Erythroblast (primary cell): ENCODE data around the gene OR2T33.
"Not testable (repeated sequence)": the region's sequence is repeated elsewhere in the genome, so short reads cannot be mapped to it uniquely, and the experiment has no call there.

Source experiments
- DNase-seq, 2 experiments: peaks; one replicate each; lab custom pipeline; 2025; lab: John Stamatoyannopoulos, UW
- GATA1 ChIP-seq: IDR thresholded peaks from 2 replicates; pipeline ENCODE4 v1.6.1; 2011; ENCODE audit warnings: low read depth, mild to moderate bottlenecking, control low read depth, low read length, moderate library complexity
- POLR2A ChIP-seq: IDR thresholded peaks from 2 replicates; pipeline ENCODE4 v1.6.1; 2011; ENCODE audit warnings: mild to moderate bottlenecking, low read length

Gene OR2T33, protein sequence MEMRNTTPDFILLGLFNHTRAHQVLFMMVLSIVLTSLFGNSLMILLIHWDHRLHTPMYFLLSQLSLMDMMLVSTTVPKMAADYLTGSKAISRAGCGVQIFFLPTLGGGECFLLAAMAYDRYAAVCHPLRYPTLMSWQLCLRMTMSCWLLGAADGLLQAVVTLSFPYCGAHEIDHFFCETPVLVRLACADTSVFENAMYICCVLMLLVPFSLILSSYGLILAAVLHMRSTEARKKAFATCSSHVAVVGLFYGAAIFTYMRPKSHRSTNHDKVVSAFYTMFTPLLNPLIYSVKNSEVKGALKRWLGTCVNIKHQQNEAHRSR

DNA sequence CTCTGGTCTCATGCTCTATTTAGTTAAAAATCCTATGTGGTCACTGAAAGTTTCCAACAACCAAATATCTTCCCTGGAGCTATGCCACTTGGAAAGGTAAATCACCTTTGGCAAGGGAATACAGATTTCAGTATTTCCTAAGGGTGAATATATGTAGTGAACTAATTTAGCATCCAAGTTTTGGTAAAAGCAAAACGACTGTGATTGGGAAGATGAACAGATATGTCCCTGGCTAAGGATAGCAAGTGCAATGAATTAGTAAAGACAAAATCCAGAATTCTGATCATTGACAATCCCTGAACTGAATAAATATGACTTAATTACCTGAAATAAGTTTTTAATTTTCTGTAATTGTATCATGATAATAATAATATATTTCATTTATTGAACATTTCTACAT, at the start of gene OR2T33:
OR2T33 (minus strand) TSS at position 101 of the 400 bp plus-strand sequence. CDS start 4,162 bp downstream, outside the sequence.
- TF ChIP-seq POLR2A (no peak), GATA1 (no peak)
- DNase-seq, result no peak

DNA sequence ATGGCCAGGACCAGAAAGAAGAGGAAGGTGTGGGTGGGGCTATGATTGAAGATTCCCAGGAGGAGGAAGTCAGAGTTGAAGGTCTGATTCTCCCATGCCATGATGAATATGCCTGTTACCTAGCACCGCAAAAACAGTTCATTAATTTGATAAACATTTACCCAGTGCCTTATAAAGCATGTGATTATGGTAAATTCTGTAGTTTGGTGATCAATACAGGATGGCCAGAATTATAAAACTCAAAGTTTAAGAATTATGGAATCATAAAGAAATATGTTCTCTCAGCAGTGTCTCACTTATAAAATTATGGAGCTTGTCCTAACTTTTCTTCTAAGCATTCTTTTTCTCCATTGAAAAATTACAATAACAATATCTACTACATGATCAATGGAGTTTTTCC, 46.7 kb upstream of the OR2T33 start, which contains the start of gene OR2M7:
OR2M7 (minus strand) TSS at position 101 of the 400 bp plus-strand sequence; CDS start at position 101, 0 bp downstream.
- no peak for DNase-seq
- TF ChIP-seq POLR2A, result no peak

DNA sequence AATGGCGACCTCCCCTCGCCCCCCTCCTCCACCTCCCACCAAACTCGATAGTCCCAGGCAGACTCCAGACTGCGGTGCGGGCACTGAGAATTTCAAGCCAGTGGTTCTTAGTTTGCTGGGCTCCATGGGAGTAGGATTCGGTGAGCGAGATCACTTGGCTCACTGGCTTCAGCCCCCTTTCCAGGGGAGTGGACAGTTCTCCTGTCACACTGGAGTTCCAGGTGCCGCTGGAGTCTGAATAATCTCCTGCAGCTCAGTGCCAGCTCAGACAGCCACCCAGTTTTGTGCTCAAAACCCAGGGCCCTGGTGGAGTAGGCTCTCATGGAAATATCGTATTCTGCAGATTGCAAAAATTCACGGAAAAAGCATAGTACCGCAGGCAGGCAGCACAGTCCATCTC, 39.0 kb upstream of the OR2T33 start:
- no peak for DNase-seq
- TF ChIP-seq POLR2A, result no peak
- TF ChIP-seq GATA1, result no peak

DNA sequence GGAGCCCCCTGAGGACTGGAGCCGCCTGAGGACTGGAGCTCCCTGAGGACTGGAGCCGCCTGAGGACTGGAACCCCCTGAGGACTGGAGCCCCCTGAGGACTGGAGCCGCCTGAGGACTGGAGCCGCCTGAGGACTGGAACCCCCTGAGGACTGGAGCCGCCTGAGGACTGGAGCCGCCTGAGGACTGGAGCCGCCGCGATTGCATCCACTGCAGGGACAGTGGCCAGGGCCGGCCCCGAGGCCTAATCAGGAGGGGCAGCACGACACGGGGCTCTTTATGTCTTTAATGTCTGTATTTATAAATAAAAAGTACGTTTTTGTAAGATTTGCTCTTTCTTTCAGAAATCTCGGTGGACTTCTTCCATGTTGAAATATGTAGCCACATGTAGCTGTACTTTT, 29.0 kb upstream of the OR2T33 start:
- not testable (repeated sequence) for DNase-seq

DNA sequence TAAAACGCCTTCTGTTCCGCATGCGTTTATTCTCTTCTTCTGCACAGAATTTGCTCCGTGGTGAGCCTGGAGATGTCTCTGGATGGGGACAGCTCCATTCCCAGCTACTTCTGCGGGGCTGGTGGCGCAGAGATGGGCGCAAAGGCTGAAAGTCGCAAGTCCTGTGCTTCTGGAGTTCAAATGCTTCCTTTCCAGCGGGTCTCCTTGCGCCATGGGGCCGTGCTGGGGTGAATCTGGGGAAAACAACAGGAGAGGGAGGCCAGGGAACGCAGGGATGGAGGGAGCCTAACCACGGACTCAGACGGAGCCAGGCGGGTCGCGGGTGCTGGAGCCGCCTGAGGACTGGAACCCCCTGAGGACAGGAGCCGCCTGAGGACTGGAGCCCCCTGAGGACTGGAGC, 28.3 kb upstream of the OR2T33 start:
- TF ChIP-seq POLR2A (no peak), GATA1 (no peak)
- DNase-seq, result no peak

DNA sequence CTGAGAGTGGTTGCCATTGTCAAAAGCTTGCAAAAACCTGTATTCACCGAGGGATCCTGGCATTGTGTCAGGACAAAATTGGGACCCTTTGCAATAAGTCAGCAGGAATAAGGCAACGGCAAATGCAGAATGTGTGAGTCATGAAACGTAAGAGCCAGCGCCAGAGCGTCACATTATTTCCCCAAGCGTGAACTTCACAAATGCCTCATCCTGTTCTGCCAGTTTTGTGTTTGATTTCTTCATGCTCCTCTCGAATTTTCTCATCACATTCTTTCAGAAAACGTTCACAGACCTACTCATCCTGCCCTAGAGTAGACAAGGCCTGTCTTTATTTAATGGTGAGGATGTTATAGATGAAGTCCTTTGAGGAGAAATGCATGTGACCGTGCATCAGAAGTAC, 27.9 kb upstream of the OR2T33 start:
- not testable (repeated sequence) for DNase-seq

DNA sequence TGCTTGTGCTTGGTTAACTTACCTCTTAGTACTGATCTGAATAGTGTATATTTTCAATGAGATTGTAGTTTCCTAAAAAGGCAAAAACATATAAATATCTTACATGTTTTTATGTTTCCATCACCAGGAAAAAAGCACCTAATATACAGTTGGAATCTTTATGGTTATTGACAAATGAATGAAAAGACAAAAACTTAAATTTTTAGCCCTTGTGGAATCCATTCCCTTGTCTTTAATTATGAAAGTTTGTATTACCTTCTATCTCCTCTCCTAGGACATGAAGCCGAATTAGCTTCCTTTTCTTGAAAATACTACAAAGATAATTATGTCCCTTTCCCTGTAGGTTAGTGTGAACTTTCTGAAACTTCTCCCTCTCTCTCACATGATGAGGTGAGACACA, 25.5 kb upstream of the OR2T33 start, which contains the start of gene OR2T12:
OR2T12 (minus strand) TSS at position 101 of the 400 bp plus-strand sequence. CDS start 7,846 bp downstream, outside the sequence.
- no peak for DNase-seq
- TF ChIP-seq POLR2A (no peak), GATA1 (no peak)

DNA sequence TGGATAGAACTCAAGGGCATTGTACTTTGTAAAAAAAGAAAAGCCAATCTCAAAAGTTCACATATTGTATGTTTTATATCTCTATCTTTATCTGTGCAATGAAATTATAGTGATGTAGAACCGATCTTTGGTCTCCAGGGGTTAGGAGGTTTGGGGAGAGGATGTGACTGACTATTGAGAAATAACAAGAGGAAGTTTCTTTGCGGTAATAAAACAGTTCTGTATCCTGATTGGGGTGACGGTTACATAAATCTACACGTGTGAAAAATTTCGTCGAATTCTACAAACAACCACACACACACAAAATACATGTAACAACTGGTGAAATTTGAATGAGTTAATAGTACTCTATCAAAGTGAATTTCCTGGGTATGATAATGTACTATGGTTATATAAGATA, 10.6 kb upstream of the OR2T33 start:
- DNase-seq, result no peak
- no peak for TF ChIP-seq GATA1
- TF ChIP-seq POLR2A, result no peak

DNA sequence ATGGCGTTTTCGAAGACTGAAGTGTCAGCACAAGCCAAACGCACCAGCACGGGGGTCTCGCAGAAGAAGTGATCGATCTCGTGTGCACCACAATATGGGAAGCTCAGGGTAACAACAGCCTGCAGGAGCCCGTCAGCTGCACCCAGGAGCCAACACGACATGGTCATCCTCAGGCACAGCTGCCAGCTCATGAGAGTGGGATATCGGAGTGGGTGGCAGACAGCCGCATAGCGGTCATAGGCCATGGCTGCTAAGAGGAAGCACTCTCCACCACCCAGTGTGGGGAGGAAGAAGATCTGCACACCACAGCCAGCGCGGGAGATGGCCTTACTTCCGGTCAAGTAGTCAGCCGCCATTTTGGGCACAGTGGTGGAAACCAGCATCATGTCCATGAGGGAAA, 4.6 kb downstream of the OR2T33 start:
- not testable (repeated sequence) for DNase-seq

DNA sequence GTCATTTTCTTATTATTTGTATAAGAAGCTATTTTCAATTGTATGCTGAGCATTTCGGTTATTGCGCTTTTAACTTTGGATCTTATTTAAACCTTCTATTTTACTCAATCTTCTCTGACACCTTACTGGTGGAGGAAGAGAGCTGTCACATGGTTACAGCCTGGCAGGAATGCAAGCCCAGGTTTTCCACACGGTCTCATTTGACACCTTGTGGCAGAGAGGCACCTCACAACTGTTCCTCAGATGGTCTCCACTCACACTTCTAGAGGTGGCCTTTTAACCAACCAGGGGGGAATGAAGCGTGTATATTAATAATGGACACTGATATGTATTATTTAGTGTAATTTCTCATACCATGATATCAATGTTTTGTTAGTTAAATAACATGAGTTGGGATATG, 9.6 kb downstream of the OR2T33 start:
- TF ChIP-seq GATA1 (no peak), POLR2A (no peak)
- no peak for DNase-seq

DNA sequence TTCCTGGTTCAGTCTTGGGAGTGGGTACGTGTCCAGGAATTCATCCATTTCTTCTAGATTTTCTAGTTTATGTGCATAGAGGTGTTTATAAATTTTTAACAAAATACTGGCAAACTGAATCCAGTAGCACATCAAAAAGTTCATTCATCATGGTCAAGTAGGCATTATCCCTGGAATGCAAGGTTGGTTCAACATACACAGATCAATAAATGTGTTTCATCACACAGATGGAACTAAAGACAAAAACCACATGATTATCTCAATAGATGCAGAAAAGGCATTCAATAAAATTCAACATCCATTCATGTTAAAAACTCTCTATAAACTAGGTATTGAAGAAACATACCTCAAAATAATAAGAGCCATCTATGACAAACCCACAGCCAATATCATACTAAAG, 18.5 kb downstream of the OR2T33 start:
- not testable (repeated sequence) for DNase-seq

DNA sequence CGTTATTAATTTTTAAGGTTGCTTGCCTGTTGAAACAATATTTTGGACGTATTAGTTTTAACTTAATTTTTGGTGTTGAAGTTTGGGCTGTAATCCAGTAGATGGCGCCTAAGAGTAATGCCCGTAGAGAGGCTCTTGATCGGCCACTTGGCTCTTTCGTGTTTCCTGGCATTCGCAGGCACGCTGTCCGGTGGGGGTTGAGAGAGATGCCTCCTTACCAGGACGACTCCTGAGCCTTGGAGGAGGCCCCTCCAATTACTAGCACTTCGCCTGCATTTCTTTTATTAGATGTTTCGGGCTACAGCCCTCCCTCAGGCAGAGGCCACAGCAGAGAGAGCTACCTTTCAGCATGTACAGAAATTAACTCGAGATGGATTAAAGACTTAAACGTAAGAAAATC, 34.6 kb downstream of the OR2T33 start:
- peak; percentile 40 to 57 for DNase-seq
- TF ChIP-seq GATA1 (no peak), POLR2A (no peak)

DNA sequence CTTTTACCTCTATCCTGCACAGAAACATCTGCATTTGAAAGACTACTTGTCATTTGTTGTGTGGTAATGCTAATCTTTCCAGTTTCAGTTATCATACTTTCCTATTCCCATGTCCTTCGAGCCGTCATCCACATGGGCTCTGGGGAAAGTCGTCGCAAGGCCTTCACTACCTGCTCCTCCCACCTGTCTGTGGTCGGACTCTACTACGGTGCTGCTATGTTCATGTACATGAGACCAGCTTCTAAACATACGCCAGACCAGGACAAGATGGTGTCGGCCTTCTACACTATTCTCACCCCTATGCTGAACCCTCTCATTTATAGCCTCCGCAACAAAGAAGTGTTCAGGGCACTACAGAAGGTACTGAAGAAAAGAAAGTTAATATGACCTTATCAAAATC, 38.3 kb downstream of the OR2T33 start:
- DNase-seq, result no peak

DNA sequence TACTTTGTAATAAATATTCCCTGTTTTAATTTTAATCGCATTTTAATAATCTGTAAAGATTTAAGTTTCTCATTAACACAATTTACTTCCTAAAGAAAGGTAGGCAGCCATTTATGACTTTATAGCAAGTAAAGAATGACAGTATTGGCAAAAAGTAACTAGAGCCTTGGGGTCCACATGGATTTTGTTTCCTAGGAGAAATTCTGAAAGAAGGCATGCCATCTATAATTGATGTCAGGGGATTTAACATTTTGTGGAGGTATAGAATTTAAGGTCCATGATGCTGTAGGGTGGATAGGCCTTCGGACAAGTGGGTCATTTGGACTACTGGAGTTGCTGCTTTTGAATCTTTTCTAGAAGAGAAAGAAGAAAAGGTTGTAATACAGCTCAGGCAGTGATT, 46.7 kb downstream of the OR2T33 start, which contains the start of gene OR2M4:
OR2M4 (plus strand) TSS at position 301 of the 400 bp plus-strand sequence. CDS start 7,512 bp downstream, outside the sequence.
- TF ChIP-seq GATA1 (no peak), POLR2A (no peak)
- no peak for DNase-seq

More for the DNA sequence above, 38.3 kb downstream of the OR2T33 start:
- no peak for TF ChIP-seq POLR2A
- no peak for TF ChIP-seq GATA1

DNA sequence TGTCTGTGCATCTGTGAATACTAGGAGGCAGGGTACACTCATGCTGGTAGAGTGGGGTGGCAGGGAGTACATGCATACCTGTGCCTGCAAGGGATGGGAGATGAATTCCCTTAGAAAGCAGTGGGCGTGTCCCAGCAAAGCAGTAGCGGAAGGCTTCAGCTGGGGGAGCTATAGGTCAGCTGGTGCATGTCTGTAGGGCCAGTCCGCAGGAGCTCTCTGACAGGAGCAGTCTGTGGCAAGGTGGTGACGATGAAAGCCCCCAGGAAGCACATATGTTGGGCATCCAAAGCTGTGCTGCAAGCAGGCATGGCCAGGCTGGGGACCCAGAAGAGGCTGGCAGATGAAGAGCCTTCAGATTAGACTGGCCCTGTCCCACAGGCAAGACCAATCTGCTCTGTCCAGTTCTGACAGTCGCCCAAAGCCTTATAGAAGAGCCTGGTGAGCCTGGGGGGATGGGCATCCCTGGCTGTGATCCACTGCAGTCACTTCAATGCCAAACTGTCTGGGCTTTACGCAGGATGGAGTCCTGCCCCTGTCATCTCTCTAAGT, 48.3 kb downstream of the OR2T33 start:
- DNase-seq, result no peak
- TF ChIP-seq GATA1 (no peak), POLR2A (no peak)

DNA sequence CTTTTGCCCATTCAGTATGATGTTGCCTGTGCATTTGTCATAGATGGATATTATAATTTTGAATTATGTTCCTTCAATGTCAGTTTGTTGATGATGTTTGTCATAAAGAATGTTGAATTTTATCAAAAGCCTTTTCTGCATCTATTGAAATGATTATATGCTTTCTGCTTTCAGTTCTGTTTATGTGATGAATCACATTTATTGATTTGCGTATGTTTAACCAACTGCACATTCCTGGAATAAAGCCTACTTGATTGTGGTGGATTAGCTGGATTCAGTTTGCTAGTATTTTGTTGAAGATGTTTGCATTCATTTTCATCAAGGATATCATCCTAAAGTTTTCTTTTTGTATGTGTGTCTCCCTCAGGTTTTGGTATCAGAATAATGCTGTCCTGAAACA, 52.2 kb downstream of the OR2T33 start:
- no peak for TF ChIP-seq POLR2A
- no peak for TF ChIP-seq GATA1
- DNase-seq, result no peak
